Endothelial cell of umbilical vein (primary cell): ENCODE measurements around the gene PACRGL.

Experiments used
- EZH2 ChIP-seq: IDR thresholded peaks from 2 replicates; pipeline ENCODE4 v1.6.1; 2012; ENCODE audit warnings: borderline replicate concordance, low read depth, mild to moderate bottlenecking, moderate library complexity, low read length, inconsistent platforms; ENCODE audit not compliant: severe bottlenecking
- JUN ChIP-seq: IDR thresholded peaks from 2 replicates; pipeline ENCODE4 v1.6.1; 2011; ENCODE audit warnings: borderline replicate concordance, low read depth; ENCODE audit not compliant: insufficient read length, insufficient read depth
- POLR2A ChIP-seq: IDR thresholded peaks from 2 replicates; pipeline ENCODE4 v1.6.1; 2012; ENCODE audit warnings: low read depth, mild to moderate bottlenecking, control low read depth, low read length
- POLR2AphosphoS5 ChIP-seq: IDR thresholded peaks from 2 replicates; pipeline ENCODE4 v1.6.1; 2012; ENCODE audit warnings: low read depth, mild to moderate bottlenecking, control low read depth, low read length, moderate library complexity; ENCODE audit not compliant: insufficient read depth
- TF ChIP-seq, protein P1 (sequence below), 2 donors: IDR thresholded peaks; 1 replicate in 1 of 2; 2 replicates in 1 of 2; pipeline ENCODE4 v1.5.1; 2011; ENCODE audit warnings: low read length in 2 of 2, mild to moderate bottlenecking in 2 of 2, moderate library complexity in 2 of 2, control low read depth in 1 of 2, inconsistent platforms in 1 of 2, low read depth in 1 of 2; ENCODE audit not compliant: insufficient read depth in 1 of 2; ENCODE audit errors: extremely low read depth in 1 of 2
- TF ChIP-seq, protein P2 (sequence below): IDR thresholded peaks from 2 replicates; pipeline ENCODE4 v1.6.1; 2011; ENCODE audit not compliant: insufficient read depth, insufficient read length

DNA sequence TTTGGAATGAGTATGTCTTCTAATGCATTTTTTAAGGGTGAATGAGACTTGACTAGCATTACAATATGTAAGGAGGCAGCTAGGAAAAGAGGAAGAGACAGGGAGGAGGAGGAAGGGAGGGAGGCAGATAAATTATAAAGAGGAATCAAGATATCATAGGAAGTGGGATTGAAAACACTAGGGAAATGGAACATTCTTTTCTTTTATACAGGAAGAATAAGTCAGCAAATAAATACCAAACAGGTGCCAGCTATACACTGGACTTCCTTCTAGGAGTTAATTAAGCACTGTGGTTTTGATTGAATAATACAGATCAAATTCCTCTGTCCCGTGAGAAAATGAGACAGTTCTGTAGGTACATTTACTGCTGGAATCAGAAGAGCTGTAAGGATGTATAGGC, 78.6 kb downstream of the PACRGL start:
- TF ChIP-seq EZH2 (no peak), POLR2A (peak; percentile 60), POLR2AphosphoS5 (peak; percentile 74), JUN (peak; percentile 75)
- TF ChIP-seq, protein P1, sequence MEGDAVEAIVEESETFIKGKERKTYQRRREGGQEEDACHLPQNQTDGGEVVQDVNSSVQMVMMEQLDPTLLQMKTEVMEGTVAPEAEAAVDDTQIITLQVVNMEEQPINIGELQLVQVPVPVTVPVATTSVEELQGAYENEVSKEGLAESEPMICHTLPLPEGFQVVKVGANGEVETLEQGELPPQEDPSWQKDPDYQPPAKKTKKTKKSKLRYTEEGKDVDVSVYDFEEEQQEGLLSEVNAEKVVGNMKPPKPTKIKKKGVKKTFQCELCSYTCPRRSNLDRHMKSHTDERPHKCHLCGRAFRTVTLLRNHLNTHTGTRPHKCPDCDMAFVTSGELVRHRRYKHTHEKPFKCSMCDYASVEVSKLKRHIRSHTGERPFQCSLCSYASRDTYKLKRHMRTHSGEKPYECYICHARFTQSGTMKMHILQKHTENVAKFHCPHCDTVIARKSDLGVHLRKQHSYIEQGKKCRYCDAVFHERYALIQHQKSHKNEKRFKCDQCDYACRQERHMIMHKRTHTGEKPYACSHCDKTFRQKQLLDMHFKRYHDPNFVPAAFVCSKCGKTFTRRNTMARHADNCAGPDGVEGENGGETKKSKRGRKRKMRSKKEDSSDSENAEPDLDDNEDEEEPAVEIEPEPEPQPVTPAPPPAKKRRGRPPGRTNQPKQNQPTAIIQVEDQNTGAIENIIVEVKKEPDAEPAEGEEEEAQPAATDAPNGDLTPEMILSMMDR (IDR thresholded peaks at IDR 0.05; ENCODE audit: extremely low read depth in 1 of 2, insufficient read depth in 1 of 2, low read depth in 1 of 2, low read length in 2 of 2): no peak
- TF ChIP-seq, protein P2, sequence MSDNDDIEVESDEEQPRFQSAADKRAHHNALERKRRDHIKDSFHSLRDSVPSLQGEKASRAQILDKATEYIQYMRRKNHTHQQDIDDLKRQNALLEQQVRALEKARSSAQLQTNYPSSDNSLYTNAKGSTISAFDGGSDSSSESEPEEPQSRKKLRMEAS: no peak
